Fibroblast of pulmonary artery (primary cell): ENCODE measurements around the gene TAS2R14.

Source experiments
- DNase-seq: peaks from one replicate; pipeline ENCODE4 v3.0.0-alpha.2; 2010; ENCODE audit warnings: low read depth
- H3K4me3 ChIP-seq: replicated peaks from 2 replicates; pipeline ENCODE4 v1.5.1; 2011; ENCODE audit warnings: low read depth, mild to moderate bottlenecking, control low read depth, low read length, moderate library complexity
- TF ChIP-seq, protein P1 (sequence below): IDR thresholded peaks from 2 replicates; pipeline ENCODE4 v1.5.1; 2011; ENCODE audit warnings: mild to moderate bottlenecking, control low read depth, low read length, inconsistent platforms; ENCODE audit errors: missing control alignments

The TAS2R14 gene

DNA sequence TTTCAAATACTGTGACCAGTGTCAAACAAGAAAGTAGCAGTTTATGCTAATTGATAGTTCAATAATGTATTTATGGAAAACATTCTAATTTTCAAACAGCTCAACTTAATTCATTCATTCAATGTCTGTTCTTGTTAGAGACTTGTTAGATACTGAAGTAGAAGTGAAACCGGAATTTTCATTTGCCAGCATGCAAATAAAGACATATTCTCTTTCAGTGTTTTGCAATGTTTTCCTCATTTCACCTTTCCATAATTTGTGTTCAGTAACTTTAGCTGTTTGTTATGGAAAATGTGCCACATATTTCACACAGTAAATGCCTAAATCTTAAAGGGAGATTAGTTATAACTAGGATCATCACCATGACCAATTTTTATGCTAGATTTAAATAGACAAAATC is 26.4 kb upstream of the TAS2R14 start:
- TF ChIP-seq, protein P1, sequence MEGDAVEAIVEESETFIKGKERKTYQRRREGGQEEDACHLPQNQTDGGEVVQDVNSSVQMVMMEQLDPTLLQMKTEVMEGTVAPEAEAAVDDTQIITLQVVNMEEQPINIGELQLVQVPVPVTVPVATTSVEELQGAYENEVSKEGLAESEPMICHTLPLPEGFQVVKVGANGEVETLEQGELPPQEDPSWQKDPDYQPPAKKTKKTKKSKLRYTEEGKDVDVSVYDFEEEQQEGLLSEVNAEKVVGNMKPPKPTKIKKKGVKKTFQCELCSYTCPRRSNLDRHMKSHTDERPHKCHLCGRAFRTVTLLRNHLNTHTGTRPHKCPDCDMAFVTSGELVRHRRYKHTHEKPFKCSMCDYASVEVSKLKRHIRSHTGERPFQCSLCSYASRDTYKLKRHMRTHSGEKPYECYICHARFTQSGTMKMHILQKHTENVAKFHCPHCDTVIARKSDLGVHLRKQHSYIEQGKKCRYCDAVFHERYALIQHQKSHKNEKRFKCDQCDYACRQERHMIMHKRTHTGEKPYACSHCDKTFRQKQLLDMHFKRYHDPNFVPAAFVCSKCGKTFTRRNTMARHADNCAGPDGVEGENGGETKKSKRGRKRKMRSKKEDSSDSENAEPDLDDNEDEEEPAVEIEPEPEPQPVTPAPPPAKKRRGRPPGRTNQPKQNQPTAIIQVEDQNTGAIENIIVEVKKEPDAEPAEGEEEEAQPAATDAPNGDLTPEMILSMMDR, result no peak
- H3K4me3 ChIP-seq, result no peak overlapping the region
- DNase-seq, result no peak

DNA sequence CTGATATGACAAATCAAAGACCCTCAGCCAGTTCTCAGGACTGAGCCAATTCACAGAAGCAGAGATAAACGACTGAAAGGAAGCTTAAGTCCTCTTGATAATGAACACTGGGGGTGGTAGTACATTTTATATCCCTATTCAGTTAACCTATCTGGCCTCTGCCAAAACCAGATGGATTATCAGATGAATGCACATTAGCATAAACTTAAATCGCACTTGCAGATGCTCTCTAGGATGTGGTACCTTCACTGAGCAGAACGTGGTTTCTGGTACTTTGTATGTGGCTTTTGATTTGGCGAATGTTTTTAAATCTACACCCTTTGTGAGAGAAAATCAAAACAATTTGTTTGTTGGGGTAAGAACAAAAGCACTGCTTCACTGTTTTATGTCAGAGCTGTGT is 21.1 kb upstream of the TAS2R14 start:
- TF ChIP-seq, protein P1, result no peak
- no peak overlapping the region for H3K4me3 ChIP-seq
- DNase-seq, result no peak

DNA sequence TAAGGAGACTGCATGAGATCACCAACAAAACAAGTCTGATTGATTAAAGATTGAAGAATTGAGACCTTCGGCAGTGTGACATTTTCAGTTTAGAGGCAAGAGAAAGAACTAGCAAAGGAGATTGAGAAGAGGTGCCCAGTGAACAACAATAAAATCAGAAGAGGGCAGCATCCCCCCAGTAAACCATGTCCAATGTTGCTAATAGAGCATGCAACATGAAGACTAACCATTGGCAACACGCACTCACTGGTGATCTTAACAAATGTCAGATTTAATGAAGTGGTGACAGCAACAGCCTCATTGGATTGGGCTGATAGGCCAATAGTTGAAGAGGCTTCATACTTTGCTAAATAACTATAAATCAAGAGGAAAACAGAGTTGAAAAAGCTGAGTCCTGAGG is 20.7 kb upstream of the TAS2R14 start:
- peak; percentile 40 for DNase-seq
- no peak overlapping the region for H3K4me3 ChIP-seq
- TF ChIP-seq, protein P1, result no peak

DNA sequence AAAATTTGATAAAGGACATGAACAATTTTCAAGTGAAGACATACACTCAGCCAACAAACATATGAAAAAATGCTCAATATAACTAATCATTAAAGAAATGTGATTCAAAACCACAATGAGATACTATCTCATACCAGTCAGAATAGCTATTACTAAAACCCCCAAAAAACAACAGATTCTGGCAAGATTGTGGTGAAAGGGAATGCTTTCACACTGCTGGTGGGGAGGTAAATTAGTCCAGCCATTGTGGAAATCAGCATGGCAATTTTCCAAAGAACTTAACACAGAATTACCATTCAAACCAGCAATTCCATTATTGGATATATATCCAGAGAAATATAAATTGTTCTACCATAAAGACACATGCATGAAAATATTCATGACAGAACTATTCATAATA is 18.7 kb upstream of the TAS2R14 start:
- peak; percentile 14 for DNase-seq
- no peak overlapping the region for H3K4me3 ChIP-seq
- TF ChIP-seq, protein P1, result no peak

DNA sequence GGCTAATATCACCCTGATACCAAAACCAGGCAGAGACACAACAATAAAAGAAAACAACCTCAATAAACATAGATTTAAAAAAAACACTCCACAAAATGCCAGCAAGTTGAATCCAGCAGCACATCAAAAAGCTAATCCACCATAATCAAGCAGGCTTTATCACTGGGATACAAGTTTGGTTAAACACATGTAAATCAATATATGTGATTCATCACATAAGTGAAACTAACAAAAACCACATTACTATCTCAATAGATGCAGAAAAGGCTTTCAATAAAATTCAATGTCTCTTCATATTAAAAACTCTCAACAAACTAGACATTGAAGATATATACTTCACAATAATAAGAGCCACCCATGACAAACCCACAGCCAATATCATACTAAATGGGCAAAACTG is 17.0 kb upstream of the TAS2R14 start:
- TF ChIP-seq, protein P1, result no peak
- DNase-seq, result no peak
- H3K4me3 ChIP-seq, result no peak overlapping the region

DNA sequence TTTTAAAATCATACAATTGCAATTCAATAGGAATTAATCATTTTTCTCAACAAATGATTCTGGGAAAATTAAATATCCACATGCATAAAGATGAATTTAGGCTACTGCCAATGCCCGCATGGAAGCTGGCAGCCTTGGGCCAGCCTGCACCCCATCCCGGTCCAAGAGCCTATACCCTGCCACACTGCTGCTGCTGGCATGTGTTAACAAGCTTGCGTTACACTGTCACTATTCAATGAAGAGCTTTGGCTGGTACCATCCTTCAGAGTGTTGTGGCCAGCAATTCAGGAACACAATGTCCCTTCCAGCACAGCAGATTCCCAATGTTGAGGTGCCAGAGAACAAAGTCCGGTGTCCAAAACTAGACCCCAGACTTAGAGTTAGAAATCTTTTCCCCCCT is 13.6 kb upstream of the TAS2R14 start:
- H3K4me3 ChIP-seq, result no peak overlapping the region
- TF ChIP-seq, protein P1, result no peak
- DNase-seq, result no peak

DNA sequence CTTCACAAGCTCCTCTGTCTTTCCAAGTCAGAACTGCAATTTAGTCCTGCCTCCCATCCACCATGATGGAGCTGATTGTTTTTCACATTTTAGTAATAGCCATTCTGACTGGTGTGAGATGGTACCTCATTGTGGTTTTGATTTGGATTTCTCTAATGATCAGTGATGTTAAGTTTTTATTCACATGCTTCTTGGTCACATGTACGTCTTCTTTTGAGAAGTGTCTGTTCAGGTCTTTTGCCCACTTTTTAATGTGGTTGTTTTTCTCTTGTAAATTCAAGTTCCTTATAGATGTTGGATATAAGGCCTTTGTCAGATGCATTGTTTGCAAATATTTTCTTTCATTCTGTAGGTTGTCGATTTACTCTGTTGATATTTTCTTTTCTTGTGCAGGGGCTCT is 4.1 kb upstream of the TAS2R14 start:
- no peak overlapping the region for H3K4me3 ChIP-seq
- TF ChIP-seq, protein P1, result no peak
- no peak for DNase-seq
